ENCODE measurements around the gene INSYN2B. TPM values are rescaled to one million over a fixed set of nuclear protein-coding genes. Genes with fewer than 3 reads are reported as not detected.

Gene INSYN2B
- polyA plus RNA-seq, 4 donors = 0.01 to 0.03 TPM; not detected in 2

GRCh38 chr5:169889572-169889971 lies 90.7 kb downstream of the INSYN2B start:
- Histone ChIP-seq H3K27me3 (ENCODE audit: control insufficient read depth in 3 of 3, insufficient read depth in 3 of 3, low read length in 3 of 3) (no peaks in the 10 kb centered on the region), H3K4me3 (ENCODE audit: low read depth in 1 of 3, low read length in 3 of 3) (no peak overlapping the region), H3K27ac (ENCODE audit: low read depth in 1 of 3, low read length in 2 of 3) (no peak overlapping the region), H3K4me1 (ENCODE audit: control insufficient read depth in 3 of 3, insufficient read depth in 2 of 3, low read depth in 1 of 3, low read length in 2 of 3) (no peaks in the 10 kb centered on the region), H3K36me3 (ENCODE audit: control insufficient read depth in 3 of 3, insufficient read depth in 2 of 3, low read depth in 1 of 3, low read length in 3 of 3) (no peaks in the 10 kb centered on the region), H3K9me3 (ENCODE audit: control insufficient read depth in 2 of 2, insufficient read depth in 1 of 2, low read depth in 1 of 2, low read length in 1 of 2) (no peaks in the 10 kb centered on the region)
- WGBS, 3 donors = 68 to 78% (median 70%) methylated on average over 4 of the region's 4 CpGs
- FAIRE-seq = no peak
- no peak for DNase-seq

GRCh38 chr5:169886677-169887076 lies 93.6 kb downstream of the INSYN2B start:
- Histone ChIP-seq H3K4me1 (ENCODE audit: control insufficient read depth in 3 of 3, insufficient read depth in 2 of 3, low read depth in 1 of 3, low read length in 2 of 3) (no peaks in the 10 kb centered on the region), H3K4me3 (ENCODE audit: low read depth in 1 of 3, low read length in 3 of 3) (no peak overlapping the region), H3K9me3 (ENCODE audit: control insufficient read depth in 2 of 2, insufficient read depth in 1 of 2, low read depth in 1 of 2, low read length in 1 of 2) (no peaks in the 10 kb centered on the region), H3K27ac (ENCODE audit: low read depth in 1 of 3, low read length in 2 of 3) (no peak overlapping the region), H3K27me3 (ENCODE audit: control insufficient read depth in 3 of 3, insufficient read depth in 3 of 3, low read length in 3 of 3) (no peaks in the 10 kb centered on the region), H3K36me3 (ENCODE audit: control insufficient read depth in 3 of 3, insufficient read depth in 2 of 3, low read depth in 1 of 3, low read length in 3 of 3) (no peaks in the 10 kb centered on the region)
- FAIRE-seq (no peak), DNase-seq (no peak)
- 84 to 86% (median 86%) methylated on average over 4 of the region's 4 CpGs for WGBS, 3 donors

DNA sequence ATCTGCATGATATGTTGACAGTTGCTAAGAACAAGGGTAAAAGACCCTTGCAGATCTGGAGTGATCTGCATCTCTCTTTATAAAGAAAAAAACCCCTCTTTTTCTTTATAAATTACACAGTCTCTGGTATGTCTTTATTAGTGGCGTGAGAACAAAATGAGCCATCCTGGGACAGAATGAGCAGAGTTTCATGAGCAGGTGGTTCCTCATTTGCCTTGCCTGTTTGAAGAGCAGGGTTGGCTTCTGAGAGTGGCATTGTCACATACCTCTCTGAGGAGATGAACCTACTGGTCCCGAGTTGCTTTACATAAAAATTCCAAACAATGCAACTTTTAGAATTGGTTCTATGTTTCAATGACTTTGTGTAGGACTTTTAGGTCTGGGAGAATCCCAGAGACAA lies 94.3 kb downstream of the INSYN2B start:
- H3K36me3 ChIP-seq (ENCODE audit: control insufficient read depth in 3 of 3, insufficient read depth in 2 of 3, low read depth in 1 of 3, low read length in 3 of 3) = no peaks in the 10 kb centered on the region
- H3K4me1 ChIP-seq (ENCODE audit: control insufficient read depth in 3 of 3, insufficient read depth in 2 of 3, low read depth in 1 of 3, low read length in 2 of 3) = no peaks in the 10 kb centered on the region
- FAIRE-seq = no peak
- no peaks in the 10 kb centered on the region for H3K27me3 ChIP-seq (ENCODE audit: control insufficient read depth in 3 of 3, insufficient read depth in 3 of 3, low read length in 3 of 3)
- H3K9me3 ChIP-seq (ENCODE audit: control insufficient read depth in 2 of 2, insufficient read depth in 1 of 2, low read depth in 1 of 2, low read length in 1 of 2) = no peaks in the 10 kb centered on the region
- no peak for DNase-seq
- H3K4me3 ChIP-seq (ENCODE audit: low read depth in 1 of 3, low read length in 3 of 3) = no peak overlapping the region
- WGBS, 3 donors = 79 to 85% (median 81%) methylated on average over 2 of the region's 2 CpGs
- no peak overlapping the region for H3K27ac ChIP-seq (ENCODE audit: low read depth in 1 of 3, low read length in 2 of 3)

- no peaks in the 10 kb centered on the region for H3K9me3 ChIP-seq (ENCODE audit: control insufficient read depth in 2 of 2, insufficient read depth in 1 of 2, low read depth in 1 of 2, low read length in 1 of 2)
- H3K27me3 ChIP-seq (ENCODE audit: control insufficient read depth in 3 of 3, insufficient read depth in 3 of 3, low read length in 3 of 3) = no peaks in the 10 kb centered on the region
- H3K4me1 ChIP-seq (ENCODE audit: control insufficient read depth in 3 of 3, insufficient read depth in 2 of 3, low read depth in 1 of 3, low read length in 2 of 3) = no peaks in the 10 kb centered on the region
- H3K27ac ChIP-seq (ENCODE audit: low read depth in 1 of 3, low read length in 2 of 3) = no peak overlapping the region
- 79 to 90% (median 88%) methylated on average over 5 of the region's 5 CpGs for WGBS, 3 donors
- no peaks in the 10 kb centered on the region for H3K36me3 ChIP-seq (ENCODE audit: control insufficient read depth in 3 of 3, insufficient read depth in 2 of 3, low read depth in 1 of 3, low read length in 3 of 3)
- no peak overlapping the region for H3K4me3 ChIP-seq (ENCODE audit: low read depth in 1 of 3, low read length in 3 of 3)
- no peak for DNase-seq
- FAIRE-seq = no peak
Measured at GRCh38 chr5:169881702-169882303, 98.5 kb downstream of the INSYN2B start.

- H3K4me1 ChIP-seq (ENCODE audit: control insufficient read depth in 3 of 3, insufficient read depth in 2 of 3, low read depth in 1 of 3, low read length in 2 of 3) = no peaks in the 10 kb centered on the region
- FAIRE-seq (no peak), DNase-seq (no peak)
Measured at GRCh38 chr5:169880785-169881184, 99.5 kb downstream of the INSYN2B start.

GRCh38 chr5:169880012-169880663 lies 100.2 kb downstream of the INSYN2B start:
- FAIRE-seq (no peak), DNase-seq (no peak)
- Histone ChIP-seq H3K27me3 (ENCODE audit: control insufficient read depth in 3 of 3, insufficient read depth in 3 of 3, low read length in 3 of 3) (no peaks in the 10 kb centered on the region), H3K4me3 (ENCODE audit: low read depth in 1 of 3, low read length in 3 of 3) (no peak overlapping the region), H3K4me1 (ENCODE audit: control insufficient read depth in 3 of 3, insufficient read depth in 2 of 3, low read depth in 1 of 3, low read length in 2 of 3) (no peaks in the 10 kb centered on the region), H3K9me3 (ENCODE audit: control insufficient read depth in 2 of 2, insufficient read depth in 1 of 2, low read depth in 1 of 2, low read length in 1 of 2) (no peaks in the 10 kb centered on the region), H3K27ac (ENCODE audit: low read depth in 1 of 3, low read length in 2 of 3) (no peak overlapping the region), H3K36me3 (ENCODE audit: control insufficient read depth in 3 of 3, insufficient read depth in 2 of 3, low read depth in 1 of 3, low read length in 3 of 3) (no peaks in the 10 kb centered on the region)
- whole genome bisulfite sequencing, 3 donors = 75 to 82% (median 76%) methylated on average over 4 of the region's 4 CpGs

More at GRCh38 chr5:169880785-169881184, 99.5 kb downstream of the INSYN2B start:
- Histone ChIP-seq H3K4me3 (ENCODE audit: low read depth in 1 of 3, low read length in 3 of 3) (no peak overlapping the region), H3K27me3 (ENCODE audit: control insufficient read depth in 3 of 3, insufficient read depth in 3 of 3, low read length in 3 of 3) (no peaks in the 10 kb centered on the region), H3K36me3 (ENCODE audit: control insufficient read depth in 3 of 3, insufficient read depth in 2 of 3, low read depth in 1 of 3, low read length in 3 of 3) (no peaks in the 10 kb centered on the region), H3K27ac (ENCODE audit: low read depth in 1 of 3, low read length in 2 of 3) (no peak overlapping the region), H3K9me3 (ENCODE audit: control insufficient read depth in 2 of 2, insufficient read depth in 1 of 2, low read depth in 1 of 2, low read length in 1 of 2) (no peaks in the 10 kb centered on the region)
- WGBS, 3 donors = 92 to 95% (median 95%) methylated on average over 2 of the region's 2 CpGs

- H3K27me3 ChIP-seq (ENCODE audit: control insufficient read depth in 3 of 3, insufficient read depth in 3 of 3, low read length in 3 of 3) = no peaks in the 10 kb centered on the region
- H3K4me1 ChIP-seq (ENCODE audit: control insufficient read depth in 3 of 3, insufficient read depth in 2 of 3, low read depth in 1 of 3, low read length in 2 of 3) = no peaks in the 10 kb centered on the region
- DNase-seq = no peak
- no peak overlapping the region for H3K4me3 ChIP-seq (ENCODE audit: low read depth in 1 of 3, low read length in 3 of 3)
- no peaks in the 10 kb centered on the region for H3K9me3 ChIP-seq (ENCODE audit: control insufficient read depth in 2 of 2, insufficient read depth in 1 of 2, low read depth in 1 of 2, low read length in 1 of 2)
- WGBS, 3 donors = 71 to 79% (median 72%) methylated on average over 1 of the region's 1 CpG
- H3K36me3 ChIP-seq (ENCODE audit: control insufficient read depth in 3 of 3, insufficient read depth in 2 of 3, low read depth in 1 of 3, low read length in 3 of 3) = no peaks in the 10 kb centered on the region
- H3K27ac ChIP-seq (ENCODE audit: low read depth in 1 of 3, low read length in 2 of 3) = no peak overlapping the region
- FAIRE-seq = no peak
Measured at GRCh38 chr5:169876386-169876785, 103.9 kb downstream of the INSYN2B start.

- Histone ChIP-seq H3K9me3 (ENCODE audit: control insufficient read depth in 2 of 2, insufficient read depth in 1 of 2, low read depth in 1 of 2, low read length in 1 of 2) (no peaks in the 10 kb centered on the region), H3K4me3 (ENCODE audit: low read depth in 1 of 3, low read length in 3 of 3) (no peak overlapping the region), H3K27me3 (ENCODE audit: control insufficient read depth in 3 of 3, insufficient read depth in 3 of 3, low read length in 3 of 3) (no peaks in the 10 kb centered on the region), H3K36me3 (ENCODE audit: control insufficient read depth in 3 of 3, insufficient read depth in 2 of 3, low read depth in 1 of 3, low read length in 3 of 3) (no peaks in the 10 kb centered on the region), H3K4me1 (ENCODE audit: control insufficient read depth in 3 of 3, insufficient read depth in 2 of 3, low read depth in 1 of 3, low read length in 2 of 3) (no peaks in the 10 kb centered on the region), H3K27ac (ENCODE audit: low read depth in 1 of 3, low read length in 2 of 3) (no peak overlapping the region)
- WGBS, 3 donors = 48 to 66% (median 50%) methylated on average over 4 of the region's 4 CpGs
- FAIRE-seq = no peak
- DNase-seq = no peak
Measured at GRCh38 chr5:169875731-169876130, 104.6 kb downstream of the INSYN2B start.
